HEK293 (cell line): ENCODE results near the gene TBCE.

Source experiments
- ATF2 ChIP-seq: fragments of 450-650 bp; formaldehyde crosslinking; IDR thresholded peaks from 2 replicates; pipeline ENCODE4 v1.5.1; 2016; ENCODE audit warnings: missing biosample characterization, missing genetic modification characterization, low read depth
- BCL11A ChIP-seq: fragments of 450-650 bp; formaldehyde crosslinking; IDR thresholded peaks from 2 replicates; pipeline ENCODE4 v1.5.1; 2016; ENCODE audit warnings: low read depth, missing biosample characterization, missing genetic modification characterization
- EGR2 ChIP-seq: fragments of 450-650 bp; formaldehyde crosslinking; IDR thresholded peaks from 2 replicates; pipeline ENCODE4 v1.5.1; 2016; ENCODE audit warnings: low read depth, missing biosample characterization, missing genetic modification characterization
- GLIS1 ChIP-seq: fragments of 450-650 bp; formaldehyde crosslinking; IDR thresholded peaks from 2 replicates; pipeline ENCODE4 v1.5.1; 2016; ENCODE audit warnings: missing biosample characterization, missing genetic modification characterization
- GLIS2 ChIP-seq: fragments of 450-650 bp; formaldehyde crosslinking; IDR thresholded peaks from 2 replicates; pipeline ENCODE4 v1.5.1; 2016; ENCODE audit warnings: missing biosample characterization, missing genetic modification characterization
- MYNN ChIP-seq: fragments of 450-650 bp; formaldehyde crosslinking; IDR thresholded peaks from 2 replicates; pipeline ENCODE4 v1.5.1; 2016; ENCODE audit warnings: missing biosample characterization, missing genetic modification characterization, borderline replicate concordance
- REPIN1 ChIP-seq: fragments of 450-650 bp; formaldehyde crosslinking; IDR thresholded peaks from 2 replicates; pipeline ENCODE4 v1.5.1; 2017; ENCODE audit warnings: missing biosample characterization, missing genetic modification characterization, low read depth
- SCRT2 ChIP-seq: fragments of 450-650 bp; formaldehyde crosslinking; IDR thresholded peaks from 2 replicates; pipeline ENCODE4 v1.5.1; 2016; ENCODE audit warnings: missing biosample characterization, missing genetic modification characterization
- WT1 ChIP-seq: fragments of 450-650 bp; formaldehyde crosslinking; IDR thresholded peaks from 2 replicates; pipeline ENCODE4 v1.5.1; 2016; ENCODE audit warnings: missing biosample characterization, missing genetic modification characterization
- YY2 ChIP-seq: fragments of 450-650 bp; formaldehyde crosslinking; IDR thresholded peaks from 2 replicates; pipeline ENCODE4 v1.5.1; 2016; ENCODE audit warnings: missing biosample characterization, missing genetic modification characterization
- ZBTB48 ChIP-seq: fragments of 450-650 bp; formaldehyde crosslinking; IDR thresholded peaks from 2 replicates; pipeline ENCODE4 v1.5.1; 2016; ENCODE audit warnings: missing biosample characterization, missing genetic modification characterization
- ZNF157 ChIP-seq: fragments of 450-650 bp; formaldehyde crosslinking; IDR thresholded peaks from 2 replicates; pipeline ENCODE4 v1.5.1; 2016; ENCODE audit warnings: missing biosample characterization, missing genetic modification characterization
- ZNF175 ChIP-seq: fragments of 450-650 bp; formaldehyde crosslinking; IDR thresholded peaks from 2 replicates; pipeline ENCODE4 v1.5.1; 2016; ENCODE audit warnings: missing biosample characterization, missing genetic modification characterization
- ZNF18 ChIP-seq: fragments of 450-650 bp; formaldehyde crosslinking; IDR thresholded peaks from 2 replicates; pipeline ENCODE4 v1.5.1; 2016; ENCODE audit warnings: missing biosample characterization, missing genetic modification characterization
- ZNF202 ChIP-seq: fragments of 450-650 bp; formaldehyde crosslinking; IDR thresholded peaks from 2 replicates; pipeline ENCODE4 v1.5.1; 2016; ENCODE audit warnings: missing biosample characterization, missing genetic modification characterization, borderline replicate concordance
- ZNF239 ChIP-seq: fragments of 450-650 bp; formaldehyde crosslinking; IDR thresholded peaks from 2 replicates; pipeline ENCODE4 v1.5.1; 2016; ENCODE audit warnings: missing biosample characterization, missing genetic modification characterization
- ZNF24 ChIP-seq: fragments of 450-650 bp; formaldehyde crosslinking; IDR thresholded peaks from 2 replicates; pipeline ENCODE4 v1.5.1; 2016; ENCODE audit warnings: missing biosample characterization, missing genetic modification characterization
- ZNF248 ChIP-seq: fragments of 450-650 bp; formaldehyde crosslinking; IDR thresholded peaks from 2 replicates; pipeline ENCODE4 v1.5.1; 2017; ENCODE audit warnings: missing biosample characterization, missing genetic modification characterization
- ZNF302 ChIP-seq: fragments of 450-650 bp; formaldehyde crosslinking; IDR thresholded peaks from 2 replicates; pipeline ENCODE4 v1.5.1; 2016; ENCODE audit warnings: missing biosample characterization, missing genetic modification characterization, low read depth
- ZNF324 ChIP-seq: fragments of 450-650 bp; formaldehyde crosslinking; IDR thresholded peaks from 2 replicates; pipeline ENCODE4 v1.5.1; 2016; ENCODE audit warnings: missing biosample characterization, missing genetic modification characterization
- ZNF354C ChIP-seq: fragments of 450-650 bp; formaldehyde crosslinking; IDR thresholded peaks from 2 replicates; pipeline ENCODE4 v1.5.1; 2016; ENCODE audit warnings: missing biosample characterization, missing genetic modification characterization, low read depth, borderline replicate concordance
- ZNF362 ChIP-seq: fragments of 450-650 bp; formaldehyde crosslinking; IDR thresholded peaks from 2 replicates; pipeline ENCODE4 v1.5.1; 2016; ENCODE audit warnings: missing biosample characterization, missing genetic modification characterization
- ZNF394 ChIP-seq: fragments of 450-650 bp; formaldehyde crosslinking; IDR thresholded peaks from 2 replicates; pipeline ENCODE4 v1.5.1; 2016; ENCODE audit warnings: missing biosample characterization, missing genetic modification characterization, mild to moderate bottlenecking, moderate library complexity, borderline replicate concordance
- ZNF423 ChIP-seq: fragments of 450-650 bp; formaldehyde crosslinking; IDR thresholded peaks from 2 replicates; pipeline ENCODE4 v1.5.1; 2016; ENCODE audit warnings: missing biosample characterization, missing genetic modification characterization
- ZNF433 ChIP-seq: fragments of 450-650 bp; formaldehyde crosslinking; IDR thresholded peaks from 2 replicates; pipeline ENCODE4 v1.5.1; 2016; ENCODE audit warnings: missing biosample characterization, missing genetic modification characterization, low read depth
- ZNF521 ChIP-seq: fragments of 450-650 bp; formaldehyde crosslinking; IDR thresholded peaks from 2 replicates; pipeline ENCODE4 v1.5.1; 2017; ENCODE audit warnings: missing biosample characterization, mild to moderate bottlenecking, missing genetic modification characterization
- ZNF529 ChIP-seq: fragments of 450-650 bp; formaldehyde crosslinking; IDR thresholded peaks from 2 replicates; pipeline ENCODE4 v1.5.1; 2017; ENCODE audit warnings: missing genetic modification characterization, missing biosample characterization; ENCODE audit not compliant: insufficient replicate concordance
- ZNF530 ChIP-seq: fragments of 450-650 bp; formaldehyde crosslinking; IDR thresholded peaks from 2 replicates; pipeline ENCODE4 v1.5.1; 2016; ENCODE audit warnings: low read depth, missing biosample characterization, missing genetic modification characterization
- ZNF544 ChIP-seq: fragments of 450-650 bp; formaldehyde crosslinking; IDR thresholded peaks from 2 replicates; pipeline ENCODE4 v1.5.0; 2017; ENCODE audit warnings: missing biosample characterization, missing genetic modification characterization
- ZNF548 ChIP-seq: fragments of 450-650 bp; formaldehyde crosslinking; IDR thresholded peaks from 2 replicates; pipeline ENCODE4 v1.5.1; 2016; ENCODE audit warnings: missing biosample characterization, missing genetic modification characterization
- ZNF549 ChIP-seq: fragments of 450-650 bp; IDR thresholded peaks from 2 replicates; pipeline ENCODE4 v1.5.1; 2018; ENCODE audit warnings: missing biosample characterization, missing genetic modification characterization, mild to moderate bottlenecking, inconsistent platforms, moderate library complexity
- ZNF561 ChIP-seq: fragments of 450-650 bp; IDR thresholded peaks from 2 replicates; pipeline ENCODE4 v1.5.1; 2018; ENCODE audit warnings: missing biosample characterization, missing genetic modification characterization, borderline replicate concordance
- ZNF596 ChIP-seq: fragments of 450-650 bp; IDR thresholded peaks from 2 replicates; pipeline ENCODE4 v1.5.0; 2018; ENCODE audit warnings: missing biosample characterization, mild to moderate bottlenecking, missing genetic modification characterization, moderate library complexity
- ZNF624 ChIP-seq: fragments of 450-650 bp; formaldehyde crosslinking; IDR thresholded peaks from 2 replicates; pipeline ENCODE4 v1.5.1; 2017; ENCODE audit warnings: missing biosample characterization, missing genetic modification characterization
- ZNF707 ChIP-seq: fragments of 450-650 bp; formaldehyde crosslinking; IDR thresholded peaks from 2 replicates; pipeline ENCODE4 v1.5.1; 2016; ENCODE audit warnings: missing biosample characterization, missing genetic modification characterization
- ZNF776 ChIP-seq: fragments of 450-650 bp; formaldehyde crosslinking; IDR thresholded peaks from 2 replicates; pipeline ENCODE4 v1.5.0; 2017; ENCODE audit warnings: missing biosample characterization, missing genetic modification characterization, borderline replicate concordance
- ZNF785 ChIP-seq: fragments of 450-650 bp; formaldehyde crosslinking; IDR thresholded peaks from 2 replicates; pipeline ENCODE4 v1.5.1; 2016; ENCODE audit warnings: missing biosample characterization, missing genetic modification characterization
- ZNF843 ChIP-seq: fragments of 450-650 bp; formaldehyde crosslinking; IDR thresholded peaks from 2 replicates; pipeline ENCODE4 v1.5.1; 2016; ENCODE audit warnings: missing biosample characterization, missing genetic modification characterization
- ZSCAN16 ChIP-seq: fragments of 450-650 bp; formaldehyde crosslinking; IDR thresholded peaks from 2 replicates; pipeline ENCODE4 v1.5.1; 2016; ENCODE audit warnings: missing biosample characterization, missing genetic modification characterization

The TBCE gene

GRCh38 chr1:235367000-235367908 is at the start of gene TBCE (continued):
- TF ChIP-seq ATF2 (tag by site-specific recombination): no peak
- peak; percentile 94 for TF ChIP-seq ZNF362 (tag by site-specific recombination)
- TF ChIP-seq ZNF433 (tag by site-specific recombination): 0 out of 2 replicates have a peak, but pooled peaks have one; percentile 3
- TF ChIP-seq ZNF18 (tag by site-specific recombination): no peak
- no peak for TF ChIP-seq ZNF202 (tag by site-specific recombination)
- TF ChIP-seq ZNF302: no peak
- TF ChIP-seq ZNF707 (tag by site-specific recombination): no peak
- peak; percentile 21 for TF ChIP-seq ZNF24 (tag by site-specific recombination)
- TF ChIP-seq ZNF239: no peak
- TF ChIP-seq ZNF530: no peak
- TF ChIP-seq ZBTB48: no peak
- TF ChIP-seq ZNF354C: no peak
- TF ChIP-seq ZNF776 (tag by site-specific recombination): no peak
- no peak for TF ChIP-seq ZNF157
- TF ChIP-seq ZNF785: no peak
- no peak for TF ChIP-seq REPIN1 (tag by site-specific recombination)
- TF ChIP-seq MYNN (tag by site-specific recombination): no peak
- peak; percentile 95 for TF ChIP-seq ZNF394 (tag by site-specific recombination)
- TF ChIP-seq WT1 (tag by site-specific recombination): peak; percentile 87
- TF ChIP-seq ZNF596: no peak
- TF ChIP-seq ZNF561: peak; percentile 87
- no peak for TF ChIP-seq ZNF175 (tag by site-specific recombination)
- peak; percentile 94 for TF ChIP-seq GLIS2 (tag by site-specific recombination)
- no peak for TF ChIP-seq ZNF529 (tag by site-specific recombination)
- peak; percentile 66 for TF ChIP-seq ZNF843 (tag by site-specific recombination)
- peak; percentile 55; the same call in 1 of the 2 replicates for TF ChIP-seq GLIS1
- TF ChIP-seq BCL11A (tag by site-specific recombination): peak; percentile 64; the same call in 1 of the 2 replicates
- no peak for TF ChIP-seq ZNF248 (tag by site-specific recombination)
- TF ChIP-seq ZNF544 (tag by site-specific recombination): no peak
- no peak for TF ChIP-seq EGR2 (tag by site-specific recombination)
- TF ChIP-seq SCRT2 (tag by site-specific recombination): no peak
- 0 out of 2 replicates have a peak, but pooled peaks have one; percentile 24 for TF ChIP-seq ZNF423 (tag by site-specific recombination)
- no peak for TF ChIP-seq ZNF548 (tag by site-specific recombination)
- peak; percentile 64; the same call in 1 of the 2 replicates for TF ChIP-seq ZNF324 (tag by site-specific recombination)
- no peak for TF ChIP-seq ZNF624
- TF ChIP-seq YY2 (tag by site-specific recombination): no peak
- TF ChIP-seq ZNF521 (tag by site-specific recombination): no peak
- TF ChIP-seq ZNF549 (tag by site-specific recombination): no peak
- TF ChIP-seq ZSCAN16 (tag by site-specific recombination): no peak
